Measurements from ENCODE around the gene HIVEP1.

- no peak for TF ChIP-seq CTCF (IDR thresholded peaks at IDR 0.05)
- TF ChIP-seq POLR2A (IDR thresholded peaks at IDR 0.05), result no peak
Observed at GRCh38 chr6:12173661-12174060, 161.5 kb downstream of the HIVEP1 start.

Measured in Peyer's patch (tissue), 4 donors.